HepG2 (cell line): Measurements from ENCODE around the gene CARHSP1. TPM values are rescaled to one million over a fixed set of nuclear protein-coding genes. Genes with fewer than 3 reads are reported as not detected.

Experiments used
- CHD4 ChIP-seq: fragments of 200-600 bp; sonication (generic); IDR thresholded peaks from 2 replicates; pipeline ENCODE4 v1.7.0; 2017; ENCODE audit warnings: mild to moderate bottlenecking, low read length, borderline replicate concordance
- E2F1 ChIP-seq: sonication (generic); formaldehyde crosslinking; IDR thresholded peaks from 2 replicates; pipeline ENCODE4 v1.5.0; 2020; ENCODE audit warnings: missing genetic modification reagents
- EP300 ChIP-seq, 3 experiments: sonication (generic) in 1 of 3; formaldehyde crosslinking in 1 of 3; IDR thresholded peaks; 2 replicates each; pipeline versions ENCODE4 v1.5.1 to v1.6.1; 2011 to 2020; ENCODE audit warnings: low read depth in 2 of 3, low read length in 2 of 3, borderline replicate concordance in 1 of 3, improper control_type of control experiment in 1 of 3, mild to moderate bottlenecking in 1 of 3, missing genetic modification reagents in 1 of 3, moderate library complexity in 1 of 3
- GZF1 ChIP-seq: sonication (generic); formaldehyde crosslinking; IDR thresholded peaks from 2 replicates; pipeline ENCODE4 v1.5.1; 2020; ENCODE audit warnings: mild to moderate bottlenecking, missing genetic modification reagents
- HES4 ChIP-seq: sonication (generic); formaldehyde crosslinking; IDR thresholded peaks from 2 replicates; pipeline ENCODE4 v1.9.0; 2021; ENCODE audit warnings: mild to moderate bottlenecking, missing genetic modification reagents, borderline replicate concordance
- HMGA1 ChIP-seq: sonication (generic); formaldehyde crosslinking; conservative IDR thresholded peaks from 2 replicates; pipeline ENCODE4 v1.4.0; 2020; ENCODE audit warnings: missing genetic modification reagents
- IKZF5 ChIP-seq: IDR thresholded peaks from 2 replicates; pipeline ENCODE4 v1.6.1; 2018; ENCODE audit warnings: missing genetic modification reagents, mild to moderate bottlenecking, missing compliant biosample characterization
- KLF11 ChIP-seq: IDR thresholded peaks from 2 replicates; pipeline ENCODE4 v1.6.1; 2016; ENCODE audit warnings: missing compliant biosample characterization
- MED1 ChIP-seq: sonication (generic); formaldehyde crosslinking; IDR thresholded peaks from 2 replicates; pipeline ENCODE4 v1.4.0; 2020; ENCODE audit warnings: missing genetic modification reagents
- MXD4 ChIP-seq: IDR thresholded peaks from 2 replicates; pipeline ENCODE4 v1.6.1; 2016; ENCODE audit warnings: mild to moderate bottlenecking, missing biosample characterization, missing genetic modification reagents
- MYC ChIP-seq: sonication (generic); formaldehyde crosslinking; IDR thresholded peaks from 2 replicates; pipeline ENCODE4 v1.9.0; 2021; ENCODE audit warnings: missing genetic modification reagents, borderline replicate concordance
- NFE2L1 ChIP-seq: sonication (generic); formaldehyde crosslinking; IDR thresholded peaks from 2 replicates; pipeline ENCODE4 v1.4.0; 2020; ENCODE audit warnings: missing genetic modification reagents, mild to moderate bottlenecking, borderline replicate concordance
- PAF1 ChIP-seq: IDR thresholded peaks from 2 replicates; pipeline ENCODE4 v1.6.1; 2016; ENCODE audit warnings: missing genetic modification reagents, missing compliant biosample characterization
- RBM39 ChIP-seq: fragments of 200-400 bp; formaldehyde crosslinking; IDR thresholded peaks from one replicate; pipeline ENCODE4 v1.6.1; 2018; ENCODE audit warnings: antibody characterized with exemption, mild to moderate bottlenecking, low read depth, low read length; ENCODE audit not compliant: poor library complexity, severe bottlenecking
- SRSF4 ChIP-seq: fragments of 200-400 bp; formaldehyde crosslinking; IDR thresholded peaks from one replicate; pipeline ENCODE4 v1.6.1; 2018; ENCODE audit warnings: mild to moderate bottlenecking, low read depth, low read length, moderate library complexity; ENCODE audit not compliant: poor library complexity, severe bottlenecking
- TBL1XR1 ChIP-seq: fragments of 150-350 bp; IDR thresholded peaks from 2 replicates; pipeline ENCODE4 v1.6.1; 2014; ENCODE audit warnings: borderline replicate concordance, low read length; ENCODE audit not compliant: partially characterized antibody
- TGIF2 ChIP-seq: IDR thresholded peaks from 2 replicates; pipeline ENCODE4 v1.6.1; 2016; ENCODE audit warnings: control low read depth, missing compliant biosample characterization
- ZBTB1 ChIP-seq: sonication (generic); formaldehyde crosslinking; IDR thresholded peaks from 2 replicates; pipeline ENCODE4 v1.4.0; 2020; ENCODE audit warnings: missing genetic modification reagents, borderline replicate concordance
- ZBTB39 ChIP-seq: sonication (generic); formaldehyde crosslinking; IDR thresholded peaks from 2 replicates; pipeline ENCODE4 v1.5.0; 2020; ENCODE audit warnings: missing genetic modification reagents
- ZFP90 ChIP-seq: sonication (generic); formaldehyde crosslinking; IDR thresholded peaks from 2 replicates; pipeline ENCODE4 v1.8.0; 2022; ENCODE audit warnings: missing genetic modification reagents, mild to moderate bottlenecking, inconsistent platforms, borderline replicate concordance
- ZKSCAN5 ChIP-seq: sonication (generic); formaldehyde crosslinking; IDR thresholded peaks from 2 replicates; pipeline ENCODE4 v1.5.1; 2020; ENCODE audit warnings: mild to moderate bottlenecking, missing genetic modification reagents
- ZNF205 ChIP-seq: IDR thresholded peaks from 2 replicates; pipeline ENCODE4 v1.6.1; 2018; ENCODE audit warnings: missing biosample characterization, missing genetic modification reagents
- ZNF207 ChIP-seq: fragments of 450-650 bp; IDR thresholded peaks from 2 replicates; pipeline ENCODE4 v1.6.1; 2016; ENCODE audit warnings: antibody characterized with exemption, borderline replicate concordance
- ZNF430 ChIP-seq: sonication (generic); formaldehyde crosslinking; IDR thresholded peaks from 2 replicates; pipeline ENCODE4 v1.9.0; 2021; ENCODE audit warnings: mild to moderate bottlenecking, missing genetic modification reagents
- ZNF878 ChIP-seq: sonication (generic); formaldehyde crosslinking; IDR thresholded peaks from 2 replicates; pipeline ENCODE4 v1.8.1; 2023; ENCODE audit warnings: mild to moderate bottlenecking, missing genetic modification reagents, moderate library complexity
- polyA plus RNA-seq, 8 experiments: library from polyadenylated mRNA; depleted of rRNA in 3 of 8; stranded (reverse) in 7 of 8; unstranded in 1 of 8; fragments of >200 nt; fragmentation: Illumina TruSeq in 4 of 8; extraction: Trizol in 4 of 8; gene quantifications; 2 replicates each; pipeline versions ENCODE4 v1.2.1 to v1.2.3, GENCODE V29; 2011 to 2016; ENCODE audit warnings: low read depth in 4 of 8, missing spikeins in 1 of 8, mixed read lengths in 1 of 8; ENCODE audit not compliant: insufficient read depth in 1 of 8
- total RNA-seq, 5 experiments: library from RNA; depleted of rRNA; stranded (reverse); fragments of >200 nt; fragmentation: Illumina TruSeq; extraction: Trizol; gene quantifications; 2 replicates each; pipeline ENCODE4 v1.2.3, GENCODE V29; 2016; ENCODE audit warnings: low read depth in 1 of 5

The CARHSP1 gene
- total and polyA plus RNA-seq, 2 of the 13 experiments (the other 11 are each of a cell fraction or from before 2014, with no cell fraction given), result 173 to 345 TPM

DNA sequence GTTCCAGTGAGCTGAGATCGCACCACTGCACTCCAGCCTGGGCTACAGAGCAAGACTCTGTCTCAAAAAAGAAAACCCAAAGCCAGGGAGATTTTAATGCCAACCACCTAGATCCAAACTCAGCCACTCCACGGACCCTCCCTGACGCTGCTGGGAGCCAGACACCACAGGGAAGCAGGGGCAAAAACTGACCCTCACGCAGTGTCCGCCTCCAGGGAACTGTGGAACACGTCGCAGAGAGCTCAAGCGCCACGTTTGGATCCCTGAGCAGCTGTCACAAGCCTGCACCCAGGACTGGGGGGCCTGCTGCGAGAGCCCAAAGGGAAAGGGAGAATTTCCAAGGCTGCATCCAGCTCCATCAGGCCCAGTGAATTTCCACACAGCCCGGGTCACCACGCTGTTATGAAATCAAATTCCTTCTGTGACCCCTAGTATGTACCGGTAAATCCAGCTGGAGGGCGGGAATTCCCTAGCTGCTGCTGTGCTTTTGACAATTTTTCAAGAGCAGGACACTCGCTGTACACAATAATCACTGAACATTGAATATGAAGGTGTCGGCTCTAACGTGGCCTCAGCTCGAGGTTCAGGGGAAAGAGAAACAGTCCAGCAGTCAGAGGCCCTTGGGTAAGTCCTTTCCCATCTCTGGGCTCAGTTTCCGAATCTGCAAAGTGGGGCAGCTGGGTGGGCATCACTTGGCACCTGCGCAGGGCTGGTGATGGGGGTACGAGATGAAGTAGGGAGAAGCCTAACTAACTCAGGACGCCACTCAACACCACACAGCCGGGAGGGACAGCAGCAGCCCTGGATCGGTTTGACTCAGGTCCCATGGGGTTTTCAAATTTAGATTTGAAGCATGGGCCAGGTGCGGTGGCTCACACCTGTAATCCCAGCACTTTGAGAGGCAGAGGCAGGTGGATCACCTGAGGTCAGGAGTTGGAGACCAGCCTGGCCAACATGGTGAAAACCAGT, 8.6 kb downstream of the CARHSP1 start (continued):
- TF ChIP-seq IKZF5 (CRISPR knock-in tag), result peak; percentile 89; the same call in 1 of the 2 replicates
- peak; percentile 74; the same call in 1 of the 2 replicates for TF ChIP-seq GZF1 (CRISPR knock-in tag)
- TF ChIP-seq ZFP90 (CRISPR knock-in tag), result peak; percentile 76
- TF ChIP-seq MED1, result peak; percentile 94
- no peak for TF ChIP-seq SRSF4
- peak; percentile 75; the same call in 1 of the 2 replicates for TF ChIP-seq CHD4
- TF ChIP-seq ZBTB39 (CRISPR knock-in tag), result no peak
- TF ChIP-seq ZNF207, result no peak
- peak; percentile 42 to 95; a peak in 3 of 4 replicates for TF ChIP-seq EP300 (IDR thresholded peaks at IDR 0.05; ENCODE audit: low read depth in 2 of 2, low read length in 2 of 2)
- TF ChIP-seq EP300 (CRISPR knock-in tag; IDR thresholded peaks at IDR 0.05; ENCODE audit: borderline replicate concordance), result peak; percentile 81
- TF ChIP-seq MYC, result peak; percentile 25; the same call in 1 of the 2 replicates
- TF ChIP-seq ZNF430, result peak; percentile 87
- TF ChIP-seq ZBTB1, result no peak
- no peak for TF ChIP-seq KLF11 (CRISPR knock-in tag)
- TF ChIP-seq E2F1 (CRISPR knock-in tag), result peak; percentile 95
- peak; percentile 91 for TF ChIP-seq PAF1 (CRISPR knock-in tag)
- no peak for TF ChIP-seq NFE2L1 (CRISPR knock-in tag)
- TF ChIP-seq TGIF2 (CRISPR knock-in tag), result peak; percentile 98
- peak; percentile 78 for TF ChIP-seq MXD4
- 0 out of 2 replicates have a peak, but pooled peaks have one; percentile 13 for TF ChIP-seq ZKSCAN5
- TF ChIP-seq HES4 (CRISPR knock-in tag), result no peak; the same call in 1 of the 2 replicates
- no peak for TF ChIP-seq HMGA1 (CRISPR knock-in tag)
- TF ChIP-seq TBL1XR1, result peak; percentile 11
- TF ChIP-seq RBM39, result peak; percentile 29
- no peak for TF ChIP-seq ZNF878 (CRISPR knock-in tag)
- peak; percentile 58; the same call in 1 of the 2 replicates for TF ChIP-seq ZNF205 (CRISPR knock-in tag)
